ENCODE measurements around the gene SLC37A1.

The SLC37A1 gene

GRCh38 chr21:42557420-42557819 is 43.8 kb downstream of the SLC37A1 start:
- no peak overlapping the region for H3K9ac ChIP-seq (ENCODE audit: low read depth, low read length, poor library complexity, severe bottlenecking)
- no peak overlapping the region for H3K4me3 ChIP-seq (ENCODE audit: low read length, poor library complexity, severe bottlenecking)
- no peak overlapping the region for H3K4me2 ChIP-seq (ENCODE audit: low read depth, low read length, poor library complexity, severe bottlenecking)
- TF ChIP-seq CTCF (conservative IDR thresholded peaks at IDR 0.05; ENCODE audit: low read length) (no peak), EZH2phosphoT487 (IDR thresholded peaks at IDR 0.05; ENCODE audit: borderline replicate concordance) (no peak)
- no peaks in the 10 kb centered on the region for H3F3A ChIP-seq (ENCODE audit: low read depth)
- no peaks in the 10 kb centered on the region for H3K4me1 ChIP-seq (ENCODE audit: insufficient read depth, low read length, poor library complexity, severe bottlenecking)
- H3K27me3 ChIP-seq (ENCODE audit: insufficient read depth, low read length, poor library complexity, severe bottlenecking): no peaks in the 10 kb centered on the region
- no peaks in the 10 kb centered on the region for H3K9me3 ChIP-seq (ENCODE audit: insufficient read depth, low read depth, low read length)
- no peak overlapping the region for H2AFZ ChIP-seq (ENCODE audit: low read length)
- H3K36me3 ChIP-seq (ENCODE audit: insufficient read depth, low read length): peaks cover 90% of the 10 kb centered on the region
- H3K9me2 ChIP-seq (replicated peaks; ENCODE audit: low read depth, low read length): no peaks in the 10 kb centered on the region
- H4K20me1 ChIP-seq (ENCODE audit: insufficient read depth, low read length, poor library complexity, severe bottlenecking): no peaks in the 10 kb centered on the region
- no peaks in the 10 kb centered on the region for H3K79me2 ChIP-seq (ENCODE audit: insufficient read depth, low read length)

DNA sequence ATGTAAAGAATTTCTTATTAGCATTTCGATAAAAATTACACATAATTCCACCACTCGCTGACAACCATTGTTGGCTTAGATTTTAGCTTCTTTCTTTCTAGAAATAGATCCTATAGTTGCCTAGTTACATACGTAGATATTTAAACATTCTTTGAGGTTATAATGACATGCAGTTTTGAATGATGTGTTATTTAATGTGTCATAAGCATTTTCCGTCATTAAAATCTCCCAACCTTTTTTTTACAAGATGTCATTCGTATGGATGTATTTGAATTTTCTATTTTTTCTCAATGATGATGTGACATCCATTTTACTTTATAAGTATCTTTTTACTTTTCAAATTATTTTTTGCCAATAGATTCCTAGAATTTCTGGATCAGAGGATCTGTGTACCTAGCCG is 44.7 kb downstream of the SLC37A1 start:
- Histone ChIP-seq H3K4me3 (ENCODE audit: low read length, poor library complexity, severe bottlenecking) (no peak overlapping the region), H3K4me1 (ENCODE audit: insufficient read depth, low read length, poor library complexity, severe bottlenecking) (no peaks in the 10 kb centered on the region), H3K9ac (ENCODE audit: low read depth, low read length, poor library complexity, severe bottlenecking) (no peak overlapping the region), H3K36me3 (ENCODE audit: insufficient read depth, low read length) (peaks cover 98% of the 10 kb centered on the region), H4K20me1 (ENCODE audit: insufficient read depth, low read length, poor library complexity, severe bottlenecking) (no peaks in the 10 kb centered on the region), H3K9me2 (replicated peaks; ENCODE audit: low read depth, low read length) (no peaks in the 10 kb centered on the region), H3K79me2 (ENCODE audit: insufficient read depth, low read length) (no peaks in the 10 kb centered on the region), H3K9me3 (ENCODE audit: insufficient read depth, low read depth, low read length) (no peaks in the 10 kb centered on the region), H2AFZ (ENCODE audit: low read length) (no peak overlapping the region), H3K4me2 (ENCODE audit: low read depth, low read length, poor library complexity, severe bottlenecking) (no peak overlapping the region), H3F3A (ENCODE audit: low read depth) (no peaks in the 10 kb centered on the region), H3K27me3 (ENCODE audit: insufficient read depth, low read length, poor library complexity, severe bottlenecking) (no peaks in the 10 kb centered on the region)
- TF ChIP-seq CTCF (conservative IDR thresholded peaks at IDR 0.05; ENCODE audit: low read length): no peak
- no peak for TF ChIP-seq EZH2phosphoT487 (IDR thresholded peaks at IDR 0.05; ENCODE audit: borderline replicate concordance)

- no peak for TF ChIP-seq EZH2phosphoT487 (IDR thresholded peaks at IDR 0.05; ENCODE audit: borderline replicate concordance)
- no peak for TF ChIP-seq CTCF (conservative IDR thresholded peaks at IDR 0.05; ENCODE audit: low read length)
- Histone ChIP-seq H3K36me3 (ENCODE audit: insufficient read depth, low read length) (peaks cover 98% of the 10 kb centered on the region), H3K27me3 (ENCODE audit: insufficient read depth, low read length, poor library complexity, severe bottlenecking) (no peaks in the 10 kb centered on the region), H3K4me2 (ENCODE audit: low read depth, low read length, poor library complexity, severe bottlenecking) (no peak overlapping the region), H3K9ac (ENCODE audit: low read depth, low read length, poor library complexity, severe bottlenecking) (no peak overlapping the region), H4K20me1 (ENCODE audit: insufficient read depth, low read length, poor library complexity, severe bottlenecking) (no peaks in the 10 kb centered on the region), H3K4me3 (ENCODE audit: low read length, poor library complexity, severe bottlenecking) (no peak overlapping the region), H3F3A (ENCODE audit: low read depth) (no peaks in the 10 kb centered on the region), H3K9me3 (ENCODE audit: insufficient read depth, low read depth, low read length) (no peaks in the 10 kb centered on the region), H3K79me2 (ENCODE audit: insufficient read depth, low read length) (no peaks in the 10 kb centered on the region), H2AFZ (ENCODE audit: low read length) (no peak overlapping the region), H3K4me1 (ENCODE audit: insufficient read depth, low read length, poor library complexity, severe bottlenecking) (no peaks in the 10 kb centered on the region), H3K9me2 (replicated peaks; ENCODE audit: low read depth, low read length) (no peaks in the 10 kb centered on the region)
Measured at GRCh38 chr21:42558846-42559245, 45.2 kb downstream of the SLC37A1 start.

All from Loucy (cell line).